K562 (cell line): ENCODE results near the gene CDC42EP2. TPM values are rescaled to one million over a fixed set of nuclear protein-coding genes. Genes with fewer than 3 reads are reported as not detected.

Experiments used
- ATAC-seq: fragments of 200-7000 bp; cut with Tn5 transposase; 3 replicates; pipeline ENCODE4 v1.9.1; 2020; ENCODE audit warnings: moderate library complexity
- BruUV-seq: library from RNA; stranded (reverse); fragments of 400-500 nt; replicated peaks from 2 replicates; lab custom pipeline; 2021; lab: Mats Ljungman, UMichigan
- CTCF ChIA-PET: fragments of 300-600 bp; formaldehyde crosslinking; extraction: SDS; loops from one replicate; lab custom pipeline; 2021; ENCODE audit warnings: low intra/inter-chr PET ratio; lab: Yijun Ruan, JAX
- POLR2A ChIA-PET: fragments of 300-600, 350-650 bp; sonication (Branson Sonifier 250); formaldehyde crosslinking; extraction: SDS; loops from one replicate; lab custom pipeline; 2021; ENCODE audit warnings: antibody characterized with exemption, inconsistent platforms; lab: Yijun Ruan, JAX
- DNase-seq, 4 experiments: peaks; one replicate each; pipeline versions ENCODE4 v3.0.0 to v3.0.0-alpha.2; 2011 to 2018; ENCODE audit warnings: low spot score in 3 of 4, mixed read lengths in 3 of 4; ENCODE audit errors: extremely low read depth in 1 of 4
- FAIRE-seq: peaks from 2 replicates; lab custom pipeline; 2011; peaks lifted over from hg19 to GRCh38; lab: Jason Lieb, UNC
- H2AFZ ChIP-seq: 2 replicates; pipeline ENCODE4 v1.6.0; 2011; ENCODE audit warnings: low read depth, low read length, control low read depth, inconsistent platforms
- H3K27ac ChIP-seq: fragments of 200-600 bp; 3 replicates; pipeline ENCODE4 v1.8.0; 2011; ENCODE audit warnings: low read depth, mild to moderate bottlenecking, control low read depth, inconsistent platforms, low read length, moderate library complexity, mixed read lengths; ENCODE audit errors: extremely low read depth
- H3K27me3 ChIP-seq, 2 experiments: fragments of 300-600 bp in 1 of 2; 2 replicates in 1 of 2; 3 replicates in 1 of 2; pipeline versions ENCODE4 v1.6.0 to v1.8.0; 2011; ENCODE audit warnings: inconsistent platforms in 2 of 2, low read length in 2 of 2, mild to moderate bottlenecking in 1 of 2, mixed read lengths in 1 of 2, moderate library complexity in 1 of 2; ENCODE audit not compliant: control insufficient read depth in 2 of 2, insufficient read depth in 2 of 2
- H3K36me3 ChIP-seq: fragments of 300-600 bp; 3 replicates; pipeline ENCODE4 v1.8.0; 2011; ENCODE audit warnings: mild to moderate bottlenecking, low read length, inconsistent platforms; ENCODE audit not compliant: control insufficient read depth, insufficient read depth
- H3K4me1 ChIP-seq, 2 experiments: fragments of 200-600 bp in 1 of 2; replicated peaks in 1 of 2; 2 replicates in 1 of 2; 3 replicates in 1 of 2; pipeline versions ENCODE4 v1.5.1 to v1.8.0; 2011; ENCODE audit warnings: inconsistent platforms in 2 of 2, low read length in 2 of 2, mild to moderate bottlenecking in 1 of 2, mixed read lengths in 1 of 2, moderate library complexity in 1 of 2; ENCODE audit not compliant: control insufficient read depth in 2 of 2, insufficient read depth in 2 of 2
- H3K4me2 ChIP-seq: 2 replicates; pipeline ENCODE4 v1.6.1; 2011; ENCODE audit warnings: low read length, control low read depth, inconsistent platforms, mixed read lengths; ENCODE audit not compliant: insufficient read depth
- H3K4me3 ChIP-seq: fragments of 200-600 bp; sonication (generic), shearing (Covaris generic); 2 replicates; pipeline ENCODE4 v1.5.1; 2016; ENCODE audit warnings: control low read depth, inconsistent platforms
- H3K79me2 ChIP-seq: fragments of 200-600 bp; 3 replicates; pipeline ENCODE4 v1.8.0; 2011; ENCODE audit warnings: low read length, inconsistent platforms; ENCODE audit not compliant: control insufficient read depth, insufficient read depth
- H3K9ac ChIP-seq, 2 experiments: 2 replicates each; pipeline versions ENCODE4 v1.6.0 to v1.6.1; 2011; ENCODE audit warnings: low read depth in 2 of 2, low read length in 2 of 2, control low read depth in 1 of 2, inconsistent platforms in 1 of 2, mild to moderate bottlenecking in 1 of 2, mixed read lengths in 1 of 2; ENCODE audit not compliant: insufficient read depth in 1 of 2
- H3K9me1 ChIP-seq: one replicate; pipeline ENCODE4 v1.6.0; 2011; ENCODE audit warnings: inconsistent platforms, mild to moderate bottlenecking, low read length, moderate library complexity; ENCODE audit not compliant: control insufficient read depth, insufficient read depth
- H3K9me3 ChIP-seq: replicated peaks from 2 replicates; pipeline ENCODE4 v1.5.1; 2011; ENCODE audit warnings: low read depth, low read length, inconsistent platforms; ENCODE audit not compliant: control insufficient read depth, insufficient read depth
- H4K20me1 ChIP-seq: replicated peaks from 2 replicates; pipeline ENCODE4 v1.6.1; 2011; ENCODE audit warnings: low read length, inconsistent platforms, mixed read lengths; ENCODE audit not compliant: control insufficient read depth, insufficient read depth
- POLR2A ChIP-seq: fragments of 450-650 bp; conservative IDR thresholded peaks from 2 replicates; pipeline ENCODE4 v1.6.1; 2016
- POLR2G ChIP-seq: fragments of 200-400 bp; formaldehyde crosslinking; IDR thresholded peaks from 2 replicates; pipeline ENCODE4 v1.6.1; 2017; ENCODE audit warnings: low read depth, mild to moderate bottlenecking, antibody characterized with exemption, low read length, moderate library complexity
- SETDB1 ChIP-seq: IDR thresholded peaks from one replicate; pipeline ENCODE4 v1.6.1; 2012; ENCODE audit warnings: low read length, control low read depth, inconsistent platforms
- SUPT5H ChIP-seq: fragments of 450-650 bp; IDR thresholded peaks from 2 replicates; pipeline ENCODE4 v1.6.1; 2016
- ZNF551 ChIP-seq: fragments of 250-450 bp; sonication (Bioruptor Pico); IDR thresholded peaks from 2 replicates; pipeline ENCODE4 v1.5.0; 2021; ENCODE audit warnings: mild to moderate bottlenecking, moderate library complexity
- WGBS: fragments of 100-300 bp; shearing (Covaris generic); methylation state at CpG from one replicate; pipeline ENCODE4 v1.1.6; 2016; ENCODE audit warnings: low coverage, mixed read lengths; ENCODE audit not compliant: insufficient coverage; ENCODE audit errors: missing lambda C conversion rate; 5-methylcytosine and 5-hydroxymethylcytosine counted together
- in situ Hi-C: fragments of 300-500 bp; cut with MboI; formaldehyde crosslinking; loops from 4 replicates; pipeline ENCODE4 v1.15.0; 2018; ENCODE audit warnings: inconsistent platforms, mixed read lengths
- intact Hi-C: fragments of 100-400 bp; cut with micrococcal nuclease; formaldehyde crosslinking; loops from 2 replicates; pipeline ENCODE4 v1.14.2; 2022
- polyA plus RNA-seq, 8 experiments: library from polyadenylated mRNA; depleted of rRNA in 4 of 8; stranded (reverse) in 5 of 8; unstranded in 3 of 8; fragments of >200 nt; fragmentation: Nextera tagmentation in 2 of 8; fragmentation: Illumina TruSeq in 1 of 8; extraction: Ambion mirVana in 2 of 8; extraction: Trizol in 1 of 8; gene quantifications; 2 replicates each; pipeline versions ENCODE4 v1.2.1 to v1.2.3, GENCODE V29; 2011 to 2014; ENCODE audit warnings: inconsistent platforms in 1 of 8, missing spikeins in 1 of 8
- total RNA-seq, 7 experiments: library from RNA; depleted of rRNA in 6 of 7; stranded (reverse); fragments of >200 nt in 6 of 7; fragmentation: Illumina TruSeq in 2 of 7; extraction: Trizol in 2 of 7; gene quantifications; 2 replicates each; pipeline versions ENCODE4 v1.2.1 to v1.2.3, GENCODE V29; 2011 to 2021; ENCODE audit warnings: low replicate concordance in 1 of 7
- TF ChIP-seq, protein P1 (sequence below): fragments of 250-450 bp; sonication (Bioruptor Pico); IDR thresholded peaks from 2 replicates; pipeline ENCODE4 v1.8.0; 2022; ENCODE audit warnings: moderate library complexity, mild to moderate bottlenecking, inconsistent platforms

CDC42EP2 gene
- total and polyA plus RNA-seq, 9 of the 15 experiments (the other 6 are each of a cell fraction or from before 2014, with no cell fraction given) = 0.27 to 3.5 (median 0.83) TPM; not detected in 1

GRCh38 chr11:65304110-65304509 is 10.6 kb upstream of the CDC42EP2 start:
- POLR2A ChIA-PET = interaction anchor here (1.0 kb wide), 1 partner anchor 13 kb away, joined by 3 read pairs; no protein-coding TSS in a partner anchor
- BruUV-seq = no TSS peak
- Histone ChIP-seq H3K9me3 (no peaks in the 10 kb centered on the region), H3K9me1 (no peaks in the 10 kb centered on the region), H3K4me3 (no peak overlapping the region), H3K9ac (no peak overlapping the region), H3K4me2 (no peak overlapping the region), H3K27me3 (no peaks in the 10 kb centered on the region), H4K20me1 (peaks cover 6% of the 10 kb centered on the region), H3K79me2 (no peaks in the 10 kb centered on the region), H3K36me3 (peaks cover 16% of the 10 kb centered on the region; the same call in 2 of the 3 replicates), H2AFZ (no peak overlapping the region), H3K4me1 (peaks cover 16 to 26% of the 10 kb centered on the region in 2 experiments; a peak in 4 of 5 replicates), H3K27ac (no peak overlapping the region)
- 91% methylated on average over 3 of the region's 4 CpGs for WGBS
- in situ Hi-C loops (no loop called here), intact Hi-C loops (no loop called here)
- DNase-seq = no peak
- TF ChIP-seq, protein P1, sequence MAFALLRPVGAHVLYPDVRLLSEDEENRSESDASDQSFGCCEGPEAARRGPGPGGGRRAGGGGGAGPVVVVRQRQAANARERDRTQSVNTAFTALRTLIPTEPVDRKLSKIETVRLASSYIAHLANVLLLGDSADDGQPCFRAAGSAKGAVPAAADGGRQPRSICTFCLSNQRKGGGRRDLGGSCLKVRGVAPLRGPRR (CRISPR knock-in tag) = no peak
- peak; percentile 42; the same call in 1 of the 2 replicates for TF ChIP-seq SUPT5H
- CTCF ChIA-PET = no interaction called here
- ATAC-seq = no peak
- FAIRE-seq = no peak

- H3K9ac ChIP-seq = 0 out of 4 replicates have a peak overlapping the region, but pooled peaks of 1 of the 2 experiments have one; percentile 46
- no peak for TF ChIP-seq ZNF551 (CRISPR knock-in tag)
- peak; percentile 59 for TF ChIP-seq POLR2G
- TF ChIP-seq POLR2A = peak; percentile 33; the same call in 1 of the 2 replicates
- TF ChIP-seq SETDB1 = no peak
- H3K27me3 ChIP-seq = no peaks in the 10 kb centered on the region
- no peak overlapping the region for H2AFZ ChIP-seq
- ATAC-seq (no peak), FAIRE-seq (no peak), DNase-seq (no peak)
- H3K27ac ChIP-seq = no peak overlapping the region
- H3K36me3 ChIP-seq = peaks cover 14% of the 10 kb centered on the region; the same call in 2 of the 3 replicates
- H3K4me2 ChIP-seq = no peak overlapping the region
- in situ Hi-C loops = no loop called here
- H3K4me1 ChIP-seq = peaks cover 16 to 22% of the 10 kb centered on the region in 2 experiments; a peak in 4 of 5 replicates
- no TSS peak for BruUV-seq
- POLR2A ChIA-PET = interaction anchor here (1.0 kb wide), 1 partner anchor 14 kb away, joined by 3 read pairs; no protein-coding TSS in a partner anchor
- intact Hi-C loops = no loop called here
- H3K79me2 ChIP-seq = no peaks in the 10 kb centered on the region
- H3K9me1 ChIP-seq = no peaks in the 10 kb centered on the region
- H3K4me3 ChIP-seq = no peak overlapping the region
- H3K9me3 ChIP-seq = no peaks in the 10 kb centered on the region
- WGBS = 81% methylated on average over 6 of the region's 7 CpGs
- peaks cover 6% of the 10 kb centered on the region for H4K20me1 ChIP-seq
- CTCF ChIA-PET = no interaction called here
These were observed 10.1 kb upstream of the CDC42EP2 start for GRCh38 chr11:65304613-65305012.
